HT1080 (cell line): ENCODE results near the gene PSMD2. TPM values are rescaled to one million over a fixed set of nuclear protein-coding genes. Genes with fewer than 3 reads are reported as not detected.

ENCODE experiments used
- DNase-seq: peaks from one replicate; pipeline ENCODE4 v3.0.0-alpha.2; 2015; ENCODE audit warnings: low read depth
- total RNA-seq: library from RNA; depleted of rRNA; stranded (reverse); fragments of >200 nt; shearing (Covaris generic); gene quantifications from 2 replicates; pipeline ENCODE4 v1.2.3, GENCODE V29; 2014

The PSMD2 gene
- total RNA-seq, 1 experiment from 2014 or later, result 1,674 TPM

- DNase-seq, result no peak
Measured at GRCh38 chr3:184315871-184316661, 17.0 kb downstream of the PSMD2 start.

- no peak for DNase-seq
Measured at GRCh38 chr3:184316792-184317191, 17.8 kb downstream of the PSMD2 start.

GRCh38 chr3:184317201-184317600 lies 18.2 kb downstream of the PSMD2 start:
- DNase-seq, result no peak

GRCh38 chr3:184320104-184320445 lies 21.0 kb downstream of the PSMD2 start:
- peak; percentile 97 for DNase-seq

GRCh38 chr3:184321666-184322065 lies 22.6 kb downstream of the PSMD2 start:
- no peak for DNase-seq

GRCh38 chr3:184322731-184323487 lies 23.9 kb downstream of the PSMD2 start:
- DNase-seq, result no peak

GRCh38 chr3:184323696-184324095 lies 24.7 kb downstream of the PSMD2 start:
- no peak for DNase-seq

GRCh38 chr3:184325269-184325668 lies 26.2 kb downstream of the PSMD2 start:
- no peak for DNase-seq

- DNase-seq, result no peak
Measured at GRCh38 chr3:184325715-184326369, 26.8 kb downstream of the PSMD2 start.

- no peak for DNase-seq
Measured at GRCh38 chr3:184327171-184327570, 28.1 kb downstream of the PSMD2 start.

- no peak for DNase-seq
Measured at GRCh38 chr3:184328516-184328915, 29.5 kb downstream of the PSMD2 start.

- peak; percentile 98 for DNase-seq
Measured at GRCh38 chr3:184332370-184333090, 33.5 kb downstream of the PSMD2 start.

GRCh38 chr3:184333190-184333589 lies 34.1 kb downstream of the PSMD2 start:
- no peak for DNase-seq

GRCh38 chr3:184333700-184334099 lies 34.7 kb downstream of the PSMD2 start:
- DNase-seq, result no peak

- peak; percentile 99 for DNase-seq
Measured at GRCh38 chr3:184334470-184335158, 35.6 kb downstream of the PSMD2 start.

GRCh38 chr3:184335291-184335660 lies 36.2 kb downstream of the PSMD2 start:
- DNase-seq, result no peak

- peak; percentile 85 for DNase-seq
Measured at GRCh38 chr3:184335661-184336546, 36.9 kb downstream of the PSMD2 start.

- DNase-seq, result peak; percentile 79
Measured at GRCh38 chr3:184336547-184337398, 37.7 kb downstream of the PSMD2 start.

GRCh38 chr3:184337399-184337714 lies 38.3 kb downstream of the PSMD2 start, which contains the start of gene FAM131A:
FAM131A (plus strand) TSS chr3:184337600; CDS start chr3:184337631, 31 bp downstream.
- no peak for DNase-seq
